Fibroblast of lung (primary cell): Measurements from ENCODE around the gene SUPT20HL2. TPM values are rescaled to one million over a fixed set of nuclear protein-coding genes. Genes with fewer than 3 reads are reported as not detected.

Experiments used
- DNase-seq, 2 donors: peaks; one replicate each; pipeline versions ENCODE4 v3.0.0 to v3.0.0-alpha.2; 2010; ENCODE audit warnings: low read depth in 2 of 2
- H2AFZ ChIP-seq: 2 replicates; pipeline ENCODE4 v1.5.1; 2012; ENCODE audit warnings: low read length, control low read depth, inconsistent platforms
- H3K27ac ChIP-seq: 2 replicates; pipeline ENCODE4 v1.5.1; 2011; ENCODE audit warnings: low read length, control low read depth; ENCODE audit not compliant: insufficient read depth
- H3K27me3 ChIP-seq: 2 replicates; pipeline ENCODE4 v1.5.1; 2011; ENCODE audit warnings: mild to moderate bottlenecking, low read length; ENCODE audit not compliant: control insufficient read depth, insufficient read depth
- H3K36me3 ChIP-seq: 2 replicates; pipeline ENCODE4 v1.5.1; 2011; ENCODE audit warnings: low read length; ENCODE audit not compliant: control insufficient read depth, insufficient read depth
- H3K4me1 ChIP-seq: 2 replicates; pipeline ENCODE4 v1.5.1; 2011; ENCODE audit warnings: low read length; ENCODE audit not compliant: control insufficient read depth, insufficient read depth; ENCODE audit errors: extremely low read depth
- H3K4me2 ChIP-seq: 2 replicates; pipeline ENCODE4 v1.5.1; 2011; ENCODE audit warnings: low read length, control low read depth; ENCODE audit not compliant: insufficient read depth; ENCODE audit errors: extremely low read depth
- H3K4me3 ChIP-seq, 4 experiments: fragments of 200-600 bp in 1 of 4; sonication (generic) in 1 of 4; replicated peaks in 1 of 4; 2 replicates each; pipeline ENCODE4 v1.5.1; 2011 to 2016; ENCODE audit warnings: low read length in 4 of 4, low read depth in 3 of 4, mild to moderate bottlenecking in 3 of 4, control low read depth in 2 of 4, inconsistent platforms in 1 of 4, mixed read lengths in 1 of 4; ENCODE audit not compliant: insufficient read depth in 1 of 4; ENCODE audit errors: control extremely low read depth in 1 of 4
- H3K79me2 ChIP-seq: 2 replicates; pipeline ENCODE4 v1.5.1; 2012; ENCODE audit warnings: mild to moderate bottlenecking, low read length, inconsistent platforms; ENCODE audit not compliant: control insufficient read depth, insufficient read depth
- H3K9ac ChIP-seq: 2 replicates; pipeline ENCODE4 v1.5.1; 2011; ENCODE audit warnings: mild to moderate bottlenecking, low read length, control low read depth; ENCODE audit not compliant: insufficient read depth
- H3K9me3 ChIP-seq: 2 replicates; pipeline ENCODE4 v1.5.1; 2012; ENCODE audit warnings: low read depth, low read length; ENCODE audit not compliant: control insufficient read depth, insufficient read depth
- H4K20me1 ChIP-seq: 2 replicates; pipeline ENCODE4 v1.5.1; 2011; ENCODE audit warnings: low read length; ENCODE audit not compliant: control insufficient read depth, insufficient read depth; ENCODE audit errors: extremely low read depth
- EZH2 ChIP-seq: IDR thresholded peaks from 2 replicates; pipeline ENCODE4 v1.5.1; 2012; ENCODE audit warnings: low read length, control low read depth, mild to moderate bottlenecking; ENCODE audit errors: missing control alignments
- polyA plus RNA-seq, 2 donors: library from polyadenylated mRNA; depleted of rRNA in 1 of 2; stranded (reverse) in 1 of 2; unstranded in 1 of 2; fragments of >200 nt; gene quantifications; 2 replicates each; pipeline ENCODE4 v1.2.1, GENCODE V29; 2011 to 2012; ENCODE audit warnings: missing spikeins in 1 of 2
- total RNA-seq: library from RNA; depleted of rRNA; stranded (reverse); fragments of >200 nt; gene quantifications from 2 replicates; pipeline ENCODE4 v1.2.1, GENCODE V29; 2014
- TF ChIP-seq, protein P1 (sequence below), 2 donors: IDR thresholded peaks in 1 of 2; conservative IDR thresholded peaks in 1 of 2; 1 replicate in 1 of 2; 2 replicates in 1 of 2; pipeline ENCODE4 v1.5.1; 2011 to 2012; ENCODE audit warnings: low read length in 2 of 2, control low read depth in 1 of 2, inconsistent platforms in 1 of 2, low read depth in 1 of 2, mild to moderate bottlenecking in 1 of 2

Gene SUPT20HL2
- total and polyA plus RNA-seq, 2 donors (not counting 1 experiment from before 2014, with no cell fraction given), result not detected

- H3K79me2 ChIP-seq, result no peaks in the 10 kb centered on the region
- H3K27me3 ChIP-seq, result no peaks in the 10 kb centered on the region
- no peak overlapping the region for H3K4me3 ChIP-seq
- no peak overlapping the region for H2AFZ ChIP-seq
- H3K4me1 ChIP-seq, result no peaks in the 10 kb centered on the region
- TF ChIP-seq EZH2, result no peak
- TF ChIP-seq, protein P1, sequence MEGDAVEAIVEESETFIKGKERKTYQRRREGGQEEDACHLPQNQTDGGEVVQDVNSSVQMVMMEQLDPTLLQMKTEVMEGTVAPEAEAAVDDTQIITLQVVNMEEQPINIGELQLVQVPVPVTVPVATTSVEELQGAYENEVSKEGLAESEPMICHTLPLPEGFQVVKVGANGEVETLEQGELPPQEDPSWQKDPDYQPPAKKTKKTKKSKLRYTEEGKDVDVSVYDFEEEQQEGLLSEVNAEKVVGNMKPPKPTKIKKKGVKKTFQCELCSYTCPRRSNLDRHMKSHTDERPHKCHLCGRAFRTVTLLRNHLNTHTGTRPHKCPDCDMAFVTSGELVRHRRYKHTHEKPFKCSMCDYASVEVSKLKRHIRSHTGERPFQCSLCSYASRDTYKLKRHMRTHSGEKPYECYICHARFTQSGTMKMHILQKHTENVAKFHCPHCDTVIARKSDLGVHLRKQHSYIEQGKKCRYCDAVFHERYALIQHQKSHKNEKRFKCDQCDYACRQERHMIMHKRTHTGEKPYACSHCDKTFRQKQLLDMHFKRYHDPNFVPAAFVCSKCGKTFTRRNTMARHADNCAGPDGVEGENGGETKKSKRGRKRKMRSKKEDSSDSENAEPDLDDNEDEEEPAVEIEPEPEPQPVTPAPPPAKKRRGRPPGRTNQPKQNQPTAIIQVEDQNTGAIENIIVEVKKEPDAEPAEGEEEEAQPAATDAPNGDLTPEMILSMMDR (conservative IDR thresholded peaks at IDR 0.05 in 1 of 2, IDR thresholded peaks at IDR 0.05 in 1 of 2; ENCODE audit: low read depth in 1 of 2, low read length in 2 of 2), result no peak
- H3K4me2 ChIP-seq, result no peak overlapping the region
- H3K27ac ChIP-seq, result no peak overlapping the region
- no peaks in the 10 kb centered on the region for H3K9me3 ChIP-seq
- no peak for DNase-seq
- H3K36me3 ChIP-seq, result no peaks in the 10 kb centered on the region
- no peaks in the 10 kb centered on the region for H4K20me1 ChIP-seq
- no peak overlapping the region for H3K9ac ChIP-seq
These were observed 7.4 kb downstream of the SUPT20HL2 start for GRCh38 chrX:24306440-24306839.

- Histone ChIP-seq H3K36me3 (no peaks in the 10 kb centered on the region), H3K9me3 (no peaks in the 10 kb centered on the region), H3K4me2 (no peak overlapping the region), H4K20me1 (no peaks in the 10 kb centered on the region), H3K9ac (no peak overlapping the region), H3K27me3 (no peaks in the 10 kb centered on the region), H2AFZ (no peak overlapping the region), H3K4me1 (no peaks in the 10 kb centered on the region), H3K27ac (no peak overlapping the region), H3K4me3 (no peak overlapping the region), H3K79me2 (no peaks in the 10 kb centered on the region)
- no peak for DNase-seq
- no peak for TF ChIP-seq EZH2
- TF ChIP-seq, protein P1 (conservative IDR thresholded peaks at IDR 0.05 in 1 of 2, IDR thresholded peaks at IDR 0.05 in 1 of 2; ENCODE audit: low read depth in 1 of 2, low read length in 2 of 2), result no peak
These were observed 8.0 kb downstream of the SUPT20HL2 start for GRCh38 chrX:24305905-24306304.

- Histone ChIP-seq H3K4me1 (no peaks in the 10 kb centered on the region), H2AFZ (no peak overlapping the region), H3K4me2 (no peak overlapping the region), H3K79me2 (no peaks in the 10 kb centered on the region), H3K27ac (no peak overlapping the region), H4K20me1 (no peaks in the 10 kb centered on the region), H3K9me3 (no peaks in the 10 kb centered on the region), H3K4me3 (no peak overlapping the region), H3K9ac (no peak overlapping the region), H3K36me3 (no peaks in the 10 kb centered on the region), H3K27me3 (no peaks in the 10 kb centered on the region)
- TF ChIP-seq, protein P1 (conservative IDR thresholded peaks at IDR 0.05 in 1 of 2, IDR thresholded peaks at IDR 0.05 in 1 of 2; ENCODE audit: low read depth in 1 of 2, low read length in 2 of 2), result no peak
- TF ChIP-seq EZH2, result no peak
- DNase-seq, result no peak
These were observed 12.1 kb downstream of the SUPT20HL2 start for GRCh38 chrX:24301806-24302205.
